Nephron (organoid): ENCODE data around the gene SH2D2A.

Experiments
- H3K27ac Mint-ChIP-seq, 3 experiments: 2 replicates each; pipeline ENCODE4 v1.8.0; 2020; ENCODE audit warnings: mixed read lengths in 3 of 3, mild to moderate bottlenecking in 2 of 3, moderate library complexity in 1 of 3
- H3K27me3 Mint-ChIP-seq: 2 replicates; pipeline ENCODE4 v1.8.0; 2021; ENCODE audit warnings: low read depth, mild to moderate bottlenecking, moderate library complexity, mixed read lengths
- H3K36me3 Mint-ChIP-seq: 2 replicates; pipeline ENCODE4 v1.8.0; 2020; ENCODE audit warnings: low read depth, mixed read lengths
- H3K4me1 Mint-ChIP-seq: 2 replicates; pipeline ENCODE4 v1.8.0; 2020; ENCODE audit warnings: mixed read lengths
- H3K4me3 Mint-ChIP-seq, 3 experiments: 2 replicates each; pipeline ENCODE4 v1.8.0; 2020; ENCODE audit warnings: mild to moderate bottlenecking in 3 of 3, mixed read lengths in 3 of 3, moderate library complexity in 2 of 3
- H3K9me3 Mint-ChIP-seq: 2 replicates; pipeline ENCODE4 v1.8.0; 2020; ENCODE audit warnings: mixed read lengths
- CTCF ChIP-seq, 3 experiments: fragments of 200-600 bp; sonication (generic); IDR thresholded peaks; one replicate each; pipeline ENCODE4 v1.5.0; 2021; ENCODE audit warnings: antibody characterized with exemption in 3 of 3; ENCODE audit not compliant: unreplicated experiment in 3 of 3

SH2D2A gene

GRCh38 chr1:156812293-156812990, 4.2 kb downstream of the SH2D2A start:
- H3K36me3 Mint-ChIP-seq, result peaks cover 2% of the 10 kb centered on the region
- no peak for TF ChIP-seq CTCF (IDR thresholded peaks at IDR 0.05; ENCODE audit: unreplicated experiment in 3 of 3)
- peaks cover 59% of the 10 kb centered on the region for H3K4me1 Mint-ChIP-seq
- peak overlapping the region in 2 of 3 experiments; percentile 67 to 69 for H3K4me3 Mint-ChIP-seq
- H3K27me3 Mint-ChIP-seq, result peaks cover 27% of the 10 kb centered on the region
- no peaks in the 10 kb centered on the region for H3K9me3 Mint-ChIP-seq
- H3K27ac Mint-ChIP-seq, result peak overlapping the region; percentile 9 to 72 (median 34)

GRCh38 chr1:156811168-156811567, 5.5 kb downstream of the SH2D2A start:
- Mint-ChIP-seq H3K27ac (peak overlapping the region; percentile 1 to 61 (median 22)), H3K27me3 (peaks cover 27% of the 10 kb centered on the region)

DNA sequence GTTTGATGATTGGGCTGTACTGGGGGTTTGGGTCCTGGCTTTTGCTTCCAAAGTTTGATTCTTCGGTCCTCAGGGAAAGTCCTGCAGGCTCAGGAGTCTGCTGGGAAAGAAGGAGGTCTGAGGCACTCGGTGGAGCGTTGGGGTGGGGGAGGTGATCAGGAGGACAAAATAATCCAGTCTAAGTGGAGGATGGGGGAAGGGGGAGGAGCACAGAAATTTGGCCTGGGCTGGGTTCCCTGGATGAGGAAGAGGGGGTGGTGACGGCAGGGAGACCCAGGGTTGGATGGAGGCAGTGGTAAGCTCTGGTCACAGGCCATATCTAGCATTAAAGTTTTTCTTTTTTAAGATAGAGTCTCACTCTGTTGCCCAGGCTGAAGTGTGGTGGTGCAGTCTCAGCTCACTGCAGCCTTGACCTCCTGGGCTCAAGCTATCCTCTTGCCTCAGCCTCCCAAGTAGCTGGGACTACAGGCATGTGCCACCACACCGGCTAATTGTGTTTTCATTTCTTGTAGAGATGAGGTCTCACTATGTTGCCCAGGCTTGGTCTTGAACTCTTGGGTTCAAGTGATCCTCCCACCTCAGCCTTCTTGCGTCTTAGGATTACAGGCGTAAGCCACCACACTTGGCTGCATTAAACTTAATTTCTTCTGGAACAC, 6.8 kb downstream of the SH2D2A start:
- peak overlapping the region in 1 of 3 experiments; percentile 3 for H3K4me3 Mint-ChIP-seq
- H3K36me3 Mint-ChIP-seq, result peaks cover 4% of the 10 kb centered on the region
- no peak for TF ChIP-seq CTCF (IDR thresholded peaks at IDR 0.05; ENCODE audit: unreplicated experiment in 3 of 3)
- H3K27ac Mint-ChIP-seq, result peak overlapping the region in 2 of 3 experiments; percentile 27 to 62
- H3K27me3 Mint-ChIP-seq, result peaks cover 27% of the 10 kb centered on the region
- H3K9me3 Mint-ChIP-seq, result no peaks in the 10 kb centered on the region
- peaks cover 60% of the 10 kb centered on the region for H3K4me1 Mint-ChIP-seq

More at GRCh38 chr1:156811168-156811567, 5.5 kb downstream of the SH2D2A start:
- peak overlapping the region in 1 of 3 experiments; percentile 7 for H3K4me3 Mint-ChIP-seq
- TF ChIP-seq CTCF (IDR thresholded peaks at IDR 0.05; ENCODE audit: unreplicated experiment in 3 of 3), result no peak
- no peaks in the 10 kb centered on the region for H3K9me3 Mint-ChIP-seq
- peaks cover 63% of the 10 kb centered on the region for H3K4me1 Mint-ChIP-seq
- H3K36me3 Mint-ChIP-seq, result peaks cover 4% of the 10 kb centered on the region

GRCh38 chr1:156809281-156809680, 7.4 kb downstream of the SH2D2A start:
- Mint-ChIP-seq H3K4me1 (peaks cover 61% of the 10 kb centered on the region), H3K4me3 (peak overlapping the region in 1 of 3 experiments; percentile 21), H3K27me3 (peaks cover 23% of the 10 kb centered on the region), H3K9me3 (no peaks in the 10 kb centered on the region), H3K27ac (peak overlapping the region in 1 of 3 experiments; percentile 62), H3K36me3 (peaks cover 4% of the 10 kb centered on the region)
- TF ChIP-seq CTCF (IDR thresholded peaks at IDR 0.05; ENCODE audit: unreplicated experiment in 3 of 3), result no peak

DNA sequence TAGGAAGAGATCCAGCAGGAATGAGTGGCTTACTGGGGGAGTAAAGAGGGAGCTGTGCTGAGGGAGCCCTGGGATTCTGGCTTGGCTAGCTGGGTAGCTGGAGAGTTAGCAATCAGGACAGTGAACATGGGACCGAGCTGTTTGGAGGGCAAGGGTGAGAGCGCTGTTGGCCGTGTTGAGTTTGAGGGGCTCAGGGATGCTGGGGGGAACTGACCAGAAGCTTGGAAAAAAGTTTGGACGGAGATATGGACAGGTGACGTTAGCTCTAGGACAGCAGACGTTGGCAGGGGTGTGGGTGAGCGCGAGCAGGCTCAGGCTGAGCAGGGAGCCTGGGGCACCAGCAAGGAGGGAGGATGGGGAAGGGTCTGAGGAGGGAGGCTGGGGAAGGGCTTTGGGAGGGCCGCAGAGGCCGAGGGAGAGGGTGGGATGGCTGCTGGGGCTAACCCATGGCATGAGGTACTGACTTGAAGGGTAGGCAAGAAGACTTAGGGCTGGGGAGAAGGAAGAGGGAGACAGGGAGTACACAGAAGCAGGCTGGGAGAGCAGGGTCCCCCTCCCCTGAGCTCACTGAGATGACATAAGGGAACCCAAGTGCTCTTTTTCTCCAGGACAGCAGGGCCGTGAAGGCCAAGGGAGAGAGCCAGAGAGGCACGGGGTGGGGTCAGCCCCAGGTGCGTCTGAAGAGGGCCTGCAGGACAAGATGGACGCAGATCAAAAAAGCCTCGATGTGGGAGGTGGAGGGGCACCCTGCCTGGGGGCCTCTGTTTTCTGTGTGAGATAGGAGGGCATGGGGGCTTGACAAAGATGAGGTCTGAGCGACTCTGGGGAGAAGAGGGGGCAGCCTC, 8.2 kb downstream of the SH2D2A start:
- H3K4me1 Mint-ChIP-seq, result peaks cover 66% of the 10 kb centered on the region
- H3K27ac Mint-ChIP-seq, result no peak overlapping the region
- H3K36me3 Mint-ChIP-seq, result peaks cover 4% of the 10 kb centered on the region
- no peak overlapping the region for H3K4me3 Mint-ChIP-seq
- H3K27me3 Mint-ChIP-seq, result peaks cover 20% of the 10 kb centered on the region
- no peak for TF ChIP-seq CTCF (IDR thresholded peaks at IDR 0.05; ENCODE audit: unreplicated experiment in 3 of 3)
- H3K9me3 Mint-ChIP-seq, result no peaks in the 10 kb centered on the region
